CD4-positive, alpha-beta T cell (primary cell): ENCODE results near the gene ANKS1B. TPM values are rescaled to one million over a fixed set of nuclear protein-coding genes. Genes with fewer than 3 reads are reported as not detected.

ENCODE experiments used
- ATAC-seq: fragments of 200-7000 bp; cut with Tn5 transposase; one replicate; pipeline ENCODE4 v1.10.0; 2022; ENCODE audit warnings: mild to moderate bottlenecking; ENCODE audit not compliant: poor library complexity
- CTCF ChIA-PET: fragments of 350-600 bp; sonication (Branson Sonifier 250); formaldehyde crosslinking; loops from one replicate; lab custom pipeline; 2021; ENCODE audit warnings: antibody characterized with exemption, inconsistent platforms; lab: Charles Lee
- POLR2A ChIA-PET: fragments of 350-600 bp; sonication (Branson Sonifier 250); formaldehyde crosslinking; loops from one replicate; lab custom pipeline; 2021; ENCODE audit warnings: antibody characterized with exemption, inconsistent platforms; lab: Charles Lee
- DNase-seq, 14 experiments: peaks; one replicate each; pipeline ENCODE4 v3.0.0-alpha.2; 2013 to 2020; ENCODE audit warnings: mixed read lengths in 2 of 14
- H3K27ac ChIP-seq, 2 donors: one replicate each; pipeline versions ENCODE4 v1.5.1 to v1.7.0; 2013; ENCODE audit warnings: low read length in 2 of 2, low read depth in 1 of 2, mild to moderate bottlenecking in 1 of 2
- H3K27me3 ChIP-seq, 2 experiments: 1 replicate in 1 of 2; 2 replicates in 1 of 2; pipeline versions ENCODE4 v1.6.1 to v1.7.0; 2013; ENCODE audit warnings: low read length in 2 of 2, control low read depth in 1 of 2, mild to moderate bottlenecking in 1 of 2, moderate library complexity in 1 of 2; ENCODE audit not compliant: insufficient read depth in 2 of 2, control insufficient read depth in 1 of 2
- H3K36me3 ChIP-seq: one replicate; pipeline ENCODE4 v1.6.1; 2013; ENCODE audit warnings: low read length, control low read depth; ENCODE audit not compliant: insufficient read depth
- H3K4me1 ChIP-seq: one replicate; pipeline ENCODE4 v1.6.1; 2013; ENCODE audit warnings: low read length, control low read depth; ENCODE audit not compliant: insufficient read depth
- H3K4me3 ChIP-seq: one replicate; pipeline ENCODE4 v1.5.1; 2013; ENCODE audit warnings: mild to moderate bottlenecking, low read length, moderate library complexity
- H3K9me3 ChIP-seq, 2 experiments: 1 replicate in 1 of 2; 2 replicates in 1 of 2; pipeline versions ENCODE4 v1.6.1 to v1.7.0; 2013; ENCODE audit warnings: low read length in 2 of 2, mild to moderate bottlenecking in 2 of 2, control low read depth in 1 of 2, moderate library complexity in 1 of 2; ENCODE audit not compliant: control insufficient read depth in 1 of 2, insufficient read depth in 1 of 2
- H3K27ac Mint-ChIP-seq: one replicate; pipeline ENCODE4 v1.8.0; 2020; ENCODE audit warnings: mixed read lengths
- H3K27me3 Mint-ChIP-seq: one replicate; pipeline ENCODE4 v1.8.0; 2021; ENCODE audit warnings: mixed read lengths
- H3K36me3 Mint-ChIP-seq: one replicate; pipeline ENCODE4 v1.8.0; 2021; ENCODE audit warnings: low read depth, mixed read lengths
- H3K4me1 Mint-ChIP-seq: one replicate; pipeline ENCODE4 v1.8.0; 2021; ENCODE audit warnings: low read depth, mixed read lengths
- H3K4me3 Mint-ChIP-seq: one replicate; pipeline ENCODE4 v1.8.0; 2020; ENCODE audit warnings: mild to moderate bottlenecking, mixed read lengths
- H3K9me3 Mint-ChIP-seq: one replicate; pipeline ENCODE4 v1.8.0; 2020; ENCODE audit warnings: mixed read lengths
- CTCF ChIP-seq: fragments of 200-600 bp; IDR thresholded peaks from one replicate; pipeline ENCODE4 v1.8.0; 2022; ENCODE audit warnings: antibody characterized with exemption, mild to moderate bottlenecking
- intact Hi-C, 2 experiments: fragments of 100-400 bp; cut with DNase I in 1 of 2; cut with micrococcal nuclease in 1 of 2; formaldehyde crosslinking; loops; one replicate each; pipeline versions ENCODE4 v1.15.1 to v1.9.0; 2023 to 2025; cut with DNase I, micrococcal nuclease
- total RNA-seq, 174 experiments: library from RNA in 2 of 174; stranded (reverse) in 2 of 174; gene quantifications; one replicate each; pipeline ENCODE4 v1.2.3 and lab custom pipeline; 2021 to 2026

Gene ANKS1B
- total RNA-seq, 2 experiments from 2014 or later, result 0.16 to 1.1 TPM

- ChIA-PET CTCF (no interaction called here), POLR2A (no interaction called here)
- DNase-seq (no peak), ATAC-seq (no peak)
- Histone ChIP-seq H3K9me3 (peaks cover 0 to 4% of the 10 kb centered on the region in 2 experiments), H3K4me3 (no peak overlapping the region), H3K27ac (no peak overlapping the region), H3K4me1 (no peaks in the 10 kb centered on the region), H3K27me3 (no peaks in the 10 kb centered on the region), H3K36me3 (no peaks in the 10 kb centered on the region)
- H3K27ac Mint-ChIP-seq, result no peak overlapping the region
- H3K4me3 Mint-ChIP-seq, result no peak overlapping the region
- intact Hi-C loops, result no loop called here
- H3K4me1 Mint-ChIP-seq, result no peaks in the 10 kb centered on the region
- H3K36me3 Mint-ChIP-seq, result no peaks in the 10 kb centered on the region
- peaks cover 2% of the 10 kb centered on the region for H3K9me3 Mint-ChIP-seq
- H3K27me3 Mint-ChIP-seq, result no peaks in the 10 kb centered on the region
- TF ChIP-seq CTCF, result no peak
Measured at GRCh38 chr12:99352269-99352668, 632.5 kb downstream of the ANKS1B start.

- no peaks in the 10 kb centered on the region for H3K27me3 ChIP-seq
- POLR2A ChIA-PET, result no interaction called here
- intact Hi-C loops, result no loop called here
- no peak for TF ChIP-seq CTCF
- no peaks in the 10 kb centered on the region for H3K36me3 ChIP-seq
- H3K27ac ChIP-seq, result no peak overlapping the region
- Mint-ChIP-seq H3K9me3 (peaks cover 14% of the 10 kb centered on the region), H3K27ac (no peak overlapping the region), H3K36me3 (no peaks in the 10 kb centered on the region), H3K4me1 (no peaks in the 10 kb centered on the region), H3K4me3 (no peak overlapping the region), H3K27me3 (no peaks in the 10 kb centered on the region)
- H3K4me3 ChIP-seq, result no peak overlapping the region
- H3K9me3 ChIP-seq, result no peaks in the 10 kb centered on the region
- H3K4me1 ChIP-seq, result no peaks in the 10 kb centered on the region
- DNase-seq, result no peak
- no peak for ATAC-seq
- CTCF ChIA-PET, result no interaction called here
Measured at GRCh38 chr12:99343960-99344359, 640.8 kb downstream of the ANKS1B start.

GRCh38 chr12:99339663-99340062 is 645.1 kb downstream of the ANKS1B start:
- no peak for DNase-seq
- no peak for ATAC-seq

More at GRCh38 chr12:99339663-99340062, 645.1 kb downstream of the ANKS1B start:
- Histone ChIP-seq H3K9me3 (peaks cover 0 to 5% of the 10 kb centered on the region in 2 experiments), H3K36me3 (no peaks in the 10 kb centered on the region), H3K4me1 (no peaks in the 10 kb centered on the region), H3K27ac (no peak overlapping the region), H3K4me3 (no peak overlapping the region), H3K27me3 (no peaks in the 10 kb centered on the region)
- no peak overlapping the region for H3K27ac Mint-ChIP-seq
- peaks cover 11% of the 10 kb centered on the region for H3K9me3 Mint-ChIP-seq
- no peaks in the 10 kb centered on the region for H3K36me3 Mint-ChIP-seq
- POLR2A ChIA-PET, result no interaction called here
- H3K4me1 Mint-ChIP-seq, result no peaks in the 10 kb centered on the region
- TF ChIP-seq CTCF, result no peak
- intact Hi-C loops, result no loop called here
- CTCF ChIA-PET, result interaction anchor here (0.5 kb wide), 1 partner anchor 48 kb away, joined by 3 read pairs; no protein-coding TSS in a partner anchor
- no peak overlapping the region for H3K4me3 Mint-ChIP-seq
- H3K27me3 Mint-ChIP-seq, result no peaks in the 10 kb centered on the region
